Trophoblast cell (in vitro differentiated cells and primary cell): Measurements from ENCODE around the gene EFHC1.
A peak's percentile ranks its signal among the peaks of the same experiment; 100 is the strongest.

Experiments
- DNase-seq, 2 donors: peaks; one replicate each; pipeline ENCODE4 v3.0.0-alpha.2; 2016
- H2AFZ ChIP-seq: 2 replicates; pipeline ENCODE4 v1.6.1; 2013; ENCODE audit warnings: low read length, moderate library complexity, mild to moderate bottlenecking; ENCODE audit not compliant: insufficient read depth, poor library complexity
- H2AK5ac ChIP-seq: 2 replicates; pipeline ENCODE4 v1.6.1; 2013; ENCODE audit warnings: mild to moderate bottlenecking, low read length
- H2BK120ac ChIP-seq: 2 replicates; pipeline ENCODE4 v1.6.1; 2013; ENCODE audit warnings: low read length, mild to moderate bottlenecking, moderate library complexity; ENCODE audit not compliant: insufficient read depth, poor library complexity
- H2BK12ac ChIP-seq: 2 replicates; pipeline ENCODE4 v1.6.1; 2013; ENCODE audit warnings: mild to moderate bottlenecking, low read length, moderate library complexity
- H2BK5ac ChIP-seq: 2 replicates; pipeline ENCODE4 v1.6.1; 2013; ENCODE audit warnings: low read length, low read depth, moderate library complexity, mild to moderate bottlenecking; ENCODE audit not compliant: poor library complexity
- H3K14ac ChIP-seq: 2 replicates; pipeline ENCODE4 v1.6.1; 2013; ENCODE audit warnings: mild to moderate bottlenecking, low read length
- H3K18ac ChIP-seq: 2 replicates; pipeline ENCODE4 v1.6.1; 2013; ENCODE audit warnings: mild to moderate bottlenecking, low read length
- H3K23ac ChIP-seq: 2 replicates; pipeline ENCODE4 v1.6.1; 2013; ENCODE audit warnings: low read length
- H3K27ac ChIP-seq: 2 replicates; pipeline ENCODE4 v1.5.1; 2013; ENCODE audit warnings: low read depth, mild to moderate bottlenecking, inconsistent platforms, low read length, moderate library complexity
- H3K27me3 ChIP-seq: 2 replicates; pipeline ENCODE4 v1.6.1; 2013; ENCODE audit warnings: inconsistent platforms, mild to moderate bottlenecking, low read length, moderate library complexity; ENCODE audit not compliant: insufficient read depth
- H3K36me3 ChIP-seq, 2 experiments: 1 replicate in 1 of 2; 2 replicates in 1 of 2; pipeline ENCODE4 v1.6.1; 2013; ENCODE audit warnings: low read length in 2 of 2, mild to moderate bottlenecking in 2 of 2, moderate library complexity in 1 of 2; ENCODE audit not compliant: insufficient read depth in 2 of 2, control insufficient read depth in 1 of 2
- H3K4ac ChIP-seq: 2 replicates; pipeline ENCODE4 v1.6.1; 2013; ENCODE audit warnings: low read depth, mild to moderate bottlenecking, low read length, moderate library complexity
- H3K4me1 ChIP-seq, 2 experiments: 1 replicate in 1 of 2; 2 replicates in 1 of 2; pipeline ENCODE4 v1.6.1; 2013; ENCODE audit warnings: low read length in 2 of 2, mild to moderate bottlenecking in 2 of 2, moderate library complexity in 1 of 2; ENCODE audit not compliant: insufficient read depth in 2 of 2, control insufficient read depth in 1 of 2
- H3K4me2 ChIP-seq: 2 replicates; pipeline ENCODE4 v1.6.1; 2013; ENCODE audit warnings: inconsistent platforms, mild to moderate bottlenecking, low read length, moderate library complexity
- H3K4me3 ChIP-seq: 2 replicates; pipeline ENCODE4 v1.5.1; 2013; ENCODE audit warnings: mild to moderate bottlenecking, low read depth, low read length, inconsistent platforms
- H3K79me1 ChIP-seq: one replicate; pipeline ENCODE4 v1.6.1; 2013; ENCODE audit warnings: low read length
- H3K79me2 ChIP-seq: 2 replicates; pipeline ENCODE4 v1.6.1; 2013; ENCODE audit warnings: low read length, mild to moderate bottlenecking; ENCODE audit not compliant: control insufficient read depth, insufficient read depth, poor library complexity
- H3K9ac ChIP-seq: 2 replicates; pipeline ENCODE4 v1.6.1; 2013; ENCODE audit warnings: mild to moderate bottlenecking, low read length
- H3K9me3 ChIP-seq: 2 replicates; pipeline ENCODE4 v1.6.1; 2013; ENCODE audit warnings: low read depth, mild to moderate bottlenecking, control low read depth, inconsistent platforms, low read length; ENCODE audit not compliant: insufficient read depth
- H4K12ac ChIP-seq: 2 replicates; pipeline ENCODE4 v1.6.1; 2013; ENCODE audit warnings: low read depth, mild to moderate bottlenecking, low read length, moderate library complexity
- H4K8ac ChIP-seq: 2 replicates; pipeline ENCODE4 v1.6.1; 2013; ENCODE audit warnings: low read depth, mild to moderate bottlenecking, low read length, moderate library complexity
- H4K91ac ChIP-seq: one replicate; pipeline ENCODE4 v1.6.1; 2013; ENCODE audit warnings: low read depth, mild to moderate bottlenecking, low read length, moderate library complexity
- WGBS: extraction: QIAGEN DNeasy Blood & Tissue Kit; methylation state at CpG from one replicate; pipeline ENCODE4 v1.1.7; 2013; ENCODE audit warnings: missing lambda C conversion rate; ENCODE audit not compliant: insufficient read length, insufficient coverage; ENCODE audit errors: extremely low coverage; 5-methylcytosine and 5-hydroxymethylcytosine counted together

Gene EFHC1

DNA sequence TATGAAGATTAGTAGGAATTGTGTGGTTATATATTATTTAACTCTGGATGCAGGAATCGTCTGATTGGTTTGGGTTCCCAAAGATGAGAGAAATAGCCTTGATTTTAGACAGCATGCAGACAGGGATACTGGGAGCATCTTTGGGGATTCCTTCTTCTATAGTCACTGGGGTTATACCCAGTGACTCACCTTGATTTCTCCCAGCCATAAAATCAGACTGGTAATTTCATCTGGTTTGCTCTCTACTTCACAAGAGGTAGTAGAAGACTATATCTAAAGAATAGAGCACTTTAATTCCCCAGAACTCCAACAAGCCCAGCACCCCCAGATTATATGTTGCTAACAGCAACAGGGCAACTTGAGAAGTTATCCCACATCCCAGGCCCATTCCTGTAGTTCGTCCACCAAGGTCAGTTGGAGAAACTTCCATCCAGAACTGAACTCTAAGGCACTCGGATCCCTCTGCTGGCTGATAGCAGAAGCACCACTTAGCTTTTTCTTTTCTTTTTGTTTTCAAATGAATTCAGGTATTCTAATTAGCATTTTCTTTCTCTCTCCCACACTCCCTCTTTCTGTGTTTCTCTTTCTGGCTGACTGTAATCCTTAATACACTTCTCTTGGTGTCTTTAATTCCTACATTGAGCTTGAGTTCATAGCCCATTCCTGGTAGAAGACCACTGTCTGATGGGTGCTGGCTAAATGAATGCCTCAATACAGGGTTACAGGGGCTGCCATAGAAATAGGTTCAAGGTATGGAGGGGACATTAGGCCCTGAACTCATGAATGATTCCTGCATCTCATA, 20.4 kb upstream of the EFHC1 start:
- Histone ChIP-seq H2BK120ac (no peak overlapping the region), H4K12ac (no peak overlapping the region), H3K9ac (no peak overlapping the region), H3K9me3 (no peaks in the 10 kb centered on the region), H2AK5ac (no peak overlapping the region), H3K18ac (no peak overlapping the region), H3K79me2 (no peaks in the 10 kb centered on the region), H4K91ac (no peak overlapping the region), H3K27me3 (no peaks in the 10 kb centered on the region), H3K4ac (no peak overlapping the region), H3K23ac (no peak overlapping the region), H2BK12ac (no peak overlapping the region), H3K14ac (no peak overlapping the region), H3K4me2 (no peak overlapping the region), H3K4me1 (peaks cover 3 to 4% of the 10 kb centered on the region in 2 experiments), H3K27ac (no peak overlapping the region), H2AFZ (no peak overlapping the region), H4K8ac (no peak overlapping the region), H3K4me3 (no peak overlapping the region), H3K79me1 (no peaks in the 10 kb centered on the region), H2BK5ac (no peak overlapping the region), H3K36me3 (peaks cover 16 to 23% of the 10 kb centered on the region in 2 experiments)
- DNase-seq: peak in 1 of 2 donors; percentile 78
- WGBS: 100% methylated on average over 1 of the region's 3 CpGs

DNA sequence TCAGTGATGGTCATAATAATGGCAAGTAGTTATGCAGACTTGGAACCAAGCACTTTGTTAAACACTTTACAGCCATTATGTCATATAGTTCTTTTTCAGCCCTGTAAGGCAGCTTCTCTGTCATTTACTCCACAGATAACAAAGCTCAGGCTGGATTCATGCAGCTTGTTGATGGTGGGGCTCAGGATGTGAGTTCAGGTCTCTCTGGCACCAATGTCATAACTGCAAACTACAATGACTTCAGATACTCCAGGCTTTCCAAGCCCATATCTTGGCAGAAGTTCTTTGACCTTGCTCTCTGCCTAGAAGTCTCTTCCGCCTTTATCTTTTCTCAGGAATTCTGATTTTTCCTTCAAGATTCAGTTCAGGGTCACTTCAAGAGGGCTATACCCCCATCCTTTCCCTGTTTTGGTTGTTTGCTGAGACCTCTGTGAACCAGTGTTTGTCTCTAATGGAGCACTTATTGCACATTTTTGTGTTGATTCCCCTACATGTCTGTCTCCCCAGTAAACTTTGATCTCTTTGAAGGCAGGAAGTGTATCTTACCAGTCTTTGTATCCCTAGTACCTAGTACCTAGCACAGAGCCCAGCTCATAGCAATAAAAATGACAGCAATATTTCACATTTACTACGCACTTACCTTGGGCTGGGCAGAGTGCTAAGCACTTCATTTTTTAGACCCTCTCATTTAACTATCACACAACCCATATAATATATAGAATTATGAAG, 19.7 kb upstream of the EFHC1 start:
- Histone ChIP-seq H3K27me3 (no peaks in the 10 kb centered on the region), H2BK120ac (no peak overlapping the region), H3K4me2 (no peak overlapping the region), H3K36me3 (peaks cover 20 to 31% of the 10 kb centered on the region in 2 experiments), H3K79me2 (no peaks in the 10 kb centered on the region), H2BK5ac (no peak overlapping the region), H4K91ac (no peak overlapping the region), H3K14ac (no peak overlapping the region), H3K9me3 (no peaks in the 10 kb centered on the region), H3K23ac (no peak overlapping the region), H3K4me1 (peaks cover 3 to 4% of the 10 kb centered on the region in 2 experiments), H2AFZ (no peak overlapping the region), H3K79me1 (no peaks in the 10 kb centered on the region), H3K4ac (no peak overlapping the region), H3K4me3 (no peak overlapping the region), H4K8ac (no peak overlapping the region), H2AK5ac (no peak overlapping the region), H2BK12ac (no peak overlapping the region), H3K18ac (no peak overlapping the region), H4K12ac (no peak overlapping the region), H3K9ac (no peak overlapping the region), H3K27ac (no peak overlapping the region)
- no CpG with 5 or more reads among the region's 2 CpGs for WGBS
- DNase-seq: no peak

DNA sequence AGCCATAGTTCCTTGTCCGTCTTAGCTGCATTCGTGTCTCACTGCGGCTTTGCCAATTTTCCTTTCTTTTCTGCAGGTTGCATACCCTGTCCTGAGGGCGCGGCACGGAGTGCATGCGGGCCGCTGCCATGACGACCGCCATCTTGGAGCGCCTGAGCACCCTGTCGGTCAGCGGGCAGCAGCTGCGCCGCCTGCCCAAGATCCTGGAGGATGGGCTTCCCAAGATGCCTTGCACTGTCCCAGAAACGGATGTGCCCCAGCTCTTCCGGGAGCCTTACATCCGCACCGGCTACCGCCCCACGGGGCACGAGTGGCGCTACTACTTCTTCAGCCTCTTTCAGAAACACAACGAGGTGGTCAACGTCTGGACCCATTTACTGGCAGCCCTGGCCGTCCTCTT, 17.1 kb upstream of the EFHC1 start:
- no peak overlapping the region for H3K23ac ChIP-seq
- no peak overlapping the region for H4K8ac ChIP-seq
- H2AK5ac ChIP-seq: no peak overlapping the region
- no peak overlapping the region for H3K9ac ChIP-seq
- H3K27me3 ChIP-seq: no peaks in the 10 kb centered on the region
- DNase-seq: no peak
- H3K4me1 ChIP-seq: no peaks in the 10 kb centered on the region
- H3K14ac ChIP-seq: no peak overlapping the region
- no peak overlapping the region for H3K4me3 ChIP-seq
- no peak overlapping the region for H2BK5ac ChIP-seq
- no peak overlapping the region for H3K18ac ChIP-seq
- no peak overlapping the region for H4K12ac ChIP-seq
- no peak overlapping the region for H3K4me2 ChIP-seq
- no peak overlapping the region for H2BK120ac ChIP-seq
- no peaks in the 10 kb centered on the region for H3K79me2 ChIP-seq
- no CpG with 5 or more reads among the region's 26 CpGs for WGBS
- H2AFZ ChIP-seq: no peak overlapping the region
- no peak overlapping the region for H2BK12ac ChIP-seq
- H3K4ac ChIP-seq: no peak overlapping the region
- H3K36me3 ChIP-seq: peaks cover 24 to 29% of the 10 kb centered on the region in 2 experiments
- no peak overlapping the region for H3K27ac ChIP-seq
- H3K79me1 ChIP-seq: no peaks in the 10 kb centered on the region
- no peaks in the 10 kb centered on the region for H3K9me3 ChIP-seq
- no peak overlapping the region for H4K91ac ChIP-seq

DNA sequence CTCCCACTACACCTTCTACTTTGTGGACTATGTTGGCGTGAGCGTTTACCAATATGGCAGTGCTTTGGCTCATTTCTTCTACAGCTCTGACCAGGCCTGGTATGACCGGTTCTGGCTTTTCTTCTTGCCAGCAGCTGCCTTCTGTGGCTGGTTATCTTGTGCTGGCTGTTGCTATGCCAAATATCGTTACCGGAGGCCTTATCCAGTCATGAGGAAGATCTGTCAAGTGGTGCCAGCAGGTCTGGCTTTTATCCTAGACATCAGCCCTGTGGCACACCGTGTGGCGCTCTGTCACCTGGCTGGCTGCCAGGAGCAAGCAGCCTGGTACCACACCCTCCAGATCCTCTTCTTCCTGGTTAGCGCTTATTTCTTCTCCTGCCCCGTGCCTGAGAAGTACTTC, 16.5 kb upstream of the EFHC1 start:
- Histone ChIP-seq H2AK5ac (no peak overlapping the region), H2BK12ac (no peak overlapping the region), H3K9me3 (no peaks in the 10 kb centered on the region), H3K36me3 (peaks cover 24 to 32% of the 10 kb centered on the region in 2 experiments), H3K18ac (no peak overlapping the region), H4K12ac (no peak overlapping the region), H3K79me1 (no peaks in the 10 kb centered on the region), H2AFZ (no peak overlapping the region), H3K79me2 (no peaks in the 10 kb centered on the region), H4K8ac (no peak overlapping the region), H4K91ac (no peak overlapping the region), H3K4me1 (no peaks in the 10 kb centered on the region), H3K4me3 (no peak overlapping the region), H2BK120ac (no peak overlapping the region), H3K23ac (no peak overlapping the region), H3K27me3 (no peaks in the 10 kb centered on the region), H2BK5ac (no peak overlapping the region), H3K9ac (no peak overlapping the region), H3K27ac (no peak overlapping the region), H3K14ac (no peak overlapping the region), H3K4me2 (no peak overlapping the region), H3K4ac (no peak overlapping the region)
- no CpG with 5 or more reads among the region's 9 CpGs for WGBS
- peak; percentile 22 to 32 for DNase-seq
